Liver (tissue), 3 donors: ENCODE results near the gene DCDC2C.

Experiments
- GABPA ChIP-seq, 2 donors: IDR thresholded peaks in 1 of 2; conservative IDR thresholded peaks in 1 of 2; 2 replicates each; pipeline ENCODE4 v1.6.1; 2016; ENCODE audit warnings: antibody characterized with exemption in 2 of 2, mild to moderate bottlenecking in 1 of 2, moderate library complexity in 1 of 2
- JUND ChIP-seq, 2 donors: IDR thresholded peaks; 2 replicates each; pipeline ENCODE4 v1.6.1; 2016; ENCODE audit warnings: antibody characterized with exemption in 2 of 2
- RAD21 ChIP-seq, 2 donors: IDR thresholded peaks; 2 replicates each; pipeline ENCODE4 v1.6.1; 2016; ENCODE audit warnings: antibody characterized with exemption in 2 of 2, mild to moderate bottlenecking in 2 of 2
- YY1 ChIP-seq: IDR thresholded peaks from 2 replicates; pipeline ENCODE4 v1.6.1; 2016; ENCODE audit warnings: antibody characterized with exemption, mild to moderate bottlenecking
- TF ChIP-seq, protein P1 (sequence below): fragments of 150-350 bp; IDR thresholded peaks from 2 replicates; pipeline ENCODE4 v1.5.1; 2017; ENCODE audit warnings: improper control_type of control experiment, low read depth, low read length; ENCODE audit not compliant: missing input control
- TF ChIP-seq, protein P2 (sequence below): IDR thresholded peaks from 2 replicates; pipeline ENCODE4 v1.6.1; 2016; ENCODE audit warnings: antibody characterized with exemption
- donor health status: healthy.
- donor health status: healthy.

DNA sequence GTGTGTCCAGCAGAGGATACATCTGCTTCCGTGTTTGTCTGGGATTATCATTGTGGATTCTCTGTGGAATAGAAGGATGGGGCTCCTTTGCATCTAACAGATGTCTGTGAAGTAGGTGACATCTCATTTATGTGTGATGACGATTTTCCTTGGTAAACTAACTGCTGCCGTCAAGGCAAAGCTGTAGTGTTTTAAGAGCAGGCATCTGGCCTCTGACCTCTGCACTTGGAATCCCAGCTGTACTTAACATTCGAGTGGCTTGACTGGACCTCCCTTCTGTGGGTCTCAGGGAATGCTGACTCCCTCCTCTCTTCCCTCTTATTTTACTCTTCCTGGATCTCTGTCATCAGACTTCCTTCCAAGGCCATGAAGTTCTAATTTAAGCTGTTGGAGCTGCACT, 56.4 kb downstream of the DCDC2C start:
- TF ChIP-seq JUND (IDR thresholded peaks at IDR 0.05): no peak
- TF ChIP-seq, protein P1, sequence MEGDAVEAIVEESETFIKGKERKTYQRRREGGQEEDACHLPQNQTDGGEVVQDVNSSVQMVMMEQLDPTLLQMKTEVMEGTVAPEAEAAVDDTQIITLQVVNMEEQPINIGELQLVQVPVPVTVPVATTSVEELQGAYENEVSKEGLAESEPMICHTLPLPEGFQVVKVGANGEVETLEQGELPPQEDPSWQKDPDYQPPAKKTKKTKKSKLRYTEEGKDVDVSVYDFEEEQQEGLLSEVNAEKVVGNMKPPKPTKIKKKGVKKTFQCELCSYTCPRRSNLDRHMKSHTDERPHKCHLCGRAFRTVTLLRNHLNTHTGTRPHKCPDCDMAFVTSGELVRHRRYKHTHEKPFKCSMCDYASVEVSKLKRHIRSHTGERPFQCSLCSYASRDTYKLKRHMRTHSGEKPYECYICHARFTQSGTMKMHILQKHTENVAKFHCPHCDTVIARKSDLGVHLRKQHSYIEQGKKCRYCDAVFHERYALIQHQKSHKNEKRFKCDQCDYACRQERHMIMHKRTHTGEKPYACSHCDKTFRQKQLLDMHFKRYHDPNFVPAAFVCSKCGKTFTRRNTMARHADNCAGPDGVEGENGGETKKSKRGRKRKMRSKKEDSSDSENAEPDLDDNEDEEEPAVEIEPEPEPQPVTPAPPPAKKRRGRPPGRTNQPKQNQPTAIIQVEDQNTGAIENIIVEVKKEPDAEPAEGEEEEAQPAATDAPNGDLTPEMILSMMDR: no peak
- TF ChIP-seq, protein P2, sequence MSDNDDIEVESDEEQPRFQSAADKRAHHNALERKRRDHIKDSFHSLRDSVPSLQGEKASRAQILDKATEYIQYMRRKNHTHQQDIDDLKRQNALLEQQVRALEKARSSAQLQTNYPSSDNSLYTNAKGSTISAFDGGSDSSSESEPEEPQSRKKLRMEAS: no peak
- TF ChIP-seq GABPA (IDR thresholded peaks at IDR 0.05 in 1 of 2, conservative IDR thresholded peaks at IDR 0.05 in 1 of 2): no peak
- TF ChIP-seq RAD21 (IDR thresholded peaks at IDR 0.05): no peak
- TF ChIP-seq YY1: no peak
